Dermis blood vessel endothelial cell (primary cell): ENCODE data around the gene UBE2E2. TPM values are rescaled to one million over a fixed set of nuclear protein-coding genes. Genes with fewer than 3 reads are reported as not detected.
"Not testable (repeated sequence)": the region's sequence is repeated elsewhere in the genome, so short reads cannot be mapped to it uniquely, and the experiment has no call there.

Source experiments
- DNase-seq: peaks from one replicate; pipeline ENCODE4 v3.0.0; 2010
- total RNA-seq: library from RNA; depleted of rRNA; stranded (reverse); fragments of >200 nt; gene quantifications from 2 replicates; pipeline ENCODE4 v1.2.3, GENCODE V29; 2014

The UBE2E2 gene
- total RNA-seq, 1 donor from 2014 or later: 32.2 TPM

DNA sequence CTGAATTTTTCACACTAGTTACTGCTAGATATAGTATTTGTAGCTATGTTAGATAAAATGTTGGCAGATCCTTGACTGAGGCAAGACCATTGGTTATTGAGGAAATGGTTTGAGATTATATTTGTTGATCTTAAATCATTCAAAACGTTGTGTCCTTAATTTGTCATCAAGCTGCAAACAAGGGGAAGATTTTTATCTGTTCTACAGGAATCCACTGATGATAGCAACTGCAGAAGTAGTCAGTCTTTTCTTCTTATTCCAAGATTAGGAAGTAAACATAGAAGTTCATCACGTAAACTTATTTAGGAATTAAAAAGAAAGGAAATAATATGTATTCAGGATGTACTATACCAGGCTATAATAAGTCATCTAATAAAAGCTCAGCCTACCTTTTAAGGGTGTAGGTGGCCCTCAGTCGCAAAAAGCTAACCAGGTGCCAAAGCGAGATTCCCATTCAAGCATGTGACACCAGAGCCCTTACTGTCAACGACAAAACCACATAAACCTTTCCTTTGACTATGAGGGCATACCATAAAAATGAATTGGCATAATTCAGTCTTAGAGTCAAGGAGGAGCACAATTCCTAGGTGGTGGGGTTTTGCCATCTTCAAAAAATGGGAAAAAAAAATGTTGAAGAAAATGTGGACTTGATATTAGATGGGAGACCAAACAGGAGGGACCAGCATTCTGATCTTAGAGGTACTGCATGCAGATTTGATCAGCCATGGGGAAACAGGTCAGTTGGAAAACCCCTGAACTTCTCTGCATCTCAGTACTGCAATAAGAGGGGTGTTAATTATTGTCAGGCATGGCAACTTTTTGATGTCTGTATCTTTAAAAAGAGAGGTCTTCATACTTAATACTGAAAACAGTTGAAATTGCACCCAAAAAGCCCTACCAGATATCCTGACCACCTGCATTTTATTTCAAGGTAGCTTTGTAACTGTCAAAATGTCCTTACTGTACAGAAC is 390.1 kb downstream of the UBE2E2 start:
- DNase-seq: no peak

DNA sequence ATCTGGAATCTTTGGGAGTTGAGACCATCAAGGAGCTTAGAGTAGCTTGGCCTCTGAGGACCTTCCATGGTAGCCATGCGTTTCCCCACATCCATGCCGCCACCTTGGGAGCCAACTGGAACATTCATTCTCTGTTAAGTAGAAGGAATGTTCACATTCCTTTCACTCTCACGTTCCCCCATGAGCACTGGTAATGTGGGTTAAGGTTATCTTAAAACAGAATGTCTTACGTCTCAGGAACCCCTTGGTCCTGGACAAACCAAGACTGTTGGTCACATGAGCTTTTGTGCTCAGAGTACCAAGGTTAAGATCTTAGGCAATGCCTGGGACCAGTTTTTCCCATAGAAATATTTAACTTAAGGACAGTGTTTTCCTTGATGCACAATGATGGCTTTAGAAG is 390.9 kb downstream of the UBE2E2 start:
- DNase-seq: no peak

DNA sequence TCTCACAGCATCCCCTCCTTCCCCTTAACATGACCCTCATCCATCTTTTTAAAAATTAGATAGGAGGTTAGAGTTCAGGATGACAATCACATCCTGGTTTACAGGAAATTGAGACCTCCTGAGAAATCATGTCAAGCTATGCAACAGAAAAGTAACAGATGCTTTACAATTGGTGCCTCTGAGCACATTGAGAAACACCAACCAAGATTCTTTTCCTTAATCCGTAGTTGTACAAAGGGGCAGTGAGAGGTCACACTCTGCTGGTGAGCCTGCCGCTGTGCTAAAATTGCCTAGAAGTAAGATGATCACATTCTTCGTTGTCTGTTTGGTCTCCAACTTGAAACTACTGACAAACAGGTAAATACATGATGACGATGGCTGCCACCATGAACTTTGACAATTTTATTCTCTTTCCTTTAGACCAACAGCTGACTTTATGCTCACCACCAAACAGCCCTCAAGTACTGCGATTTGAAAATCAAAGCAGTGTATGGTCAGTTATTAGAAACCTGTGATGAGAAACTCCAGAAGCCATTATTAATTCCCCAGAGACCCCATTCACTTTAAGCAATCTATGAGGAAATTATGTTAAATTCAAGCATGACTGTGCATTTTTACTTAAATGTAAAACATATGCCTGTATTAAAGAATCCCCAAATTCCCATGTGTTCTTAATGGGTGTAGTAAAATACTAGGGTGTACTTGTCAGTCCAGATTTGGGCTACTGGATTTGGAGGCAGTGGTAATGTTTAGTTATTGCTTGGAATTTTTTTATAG is 392.0 kb downstream of the UBE2E2 start:
- no peak for DNase-seq

GRCh38 chr3:23595851-23596250 is 392.7 kb downstream of the UBE2E2 start:
- DNase-seq: no peak

- DNase-seq: peak; percentile 35
Measured at GRCh38 chr3:23600167-23600871, 397.2 kb downstream of the UBE2E2 start.

- no peak for DNase-seq
Measured at GRCh38 chr3:23601091-23601822, 398.1 kb downstream of the UBE2E2 start.

GRCh38 chr3:23602971-23603370 is 399.8 kb downstream of the UBE2E2 start:
- DNase-seq: no peak

DNA sequence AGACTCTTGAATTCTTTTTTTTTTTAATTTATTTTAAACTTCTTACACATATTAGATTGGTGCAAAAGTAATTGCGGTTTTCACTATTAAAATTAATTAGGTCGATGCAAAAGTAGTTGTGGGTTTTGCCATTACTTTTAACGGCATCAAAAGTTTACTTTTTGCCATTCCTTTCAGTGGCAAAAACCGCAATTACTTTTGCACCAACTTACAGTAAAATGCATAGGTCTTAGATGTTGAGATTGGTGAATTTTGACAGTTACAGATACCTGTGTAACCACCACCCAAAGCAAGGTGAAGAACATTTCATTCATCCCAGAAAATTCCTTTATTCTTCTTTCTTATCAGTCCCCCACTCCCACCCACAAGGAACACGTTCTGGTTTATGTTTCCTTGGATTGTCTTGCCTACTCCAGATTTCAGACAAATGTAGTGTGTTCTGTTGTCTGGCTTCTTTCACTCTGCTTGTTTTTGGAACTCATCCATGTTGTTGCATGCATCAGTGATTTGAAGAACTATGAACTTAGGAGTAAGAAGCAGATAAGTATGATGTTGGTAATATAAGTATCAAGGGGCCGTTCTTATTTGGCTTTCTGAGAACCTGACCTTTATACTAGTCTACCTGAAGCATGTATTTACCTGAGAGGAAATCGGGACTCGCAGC is 404.2 kb downstream of the UBE2E2 start:
- DNase-seq: no peak

DNA sequence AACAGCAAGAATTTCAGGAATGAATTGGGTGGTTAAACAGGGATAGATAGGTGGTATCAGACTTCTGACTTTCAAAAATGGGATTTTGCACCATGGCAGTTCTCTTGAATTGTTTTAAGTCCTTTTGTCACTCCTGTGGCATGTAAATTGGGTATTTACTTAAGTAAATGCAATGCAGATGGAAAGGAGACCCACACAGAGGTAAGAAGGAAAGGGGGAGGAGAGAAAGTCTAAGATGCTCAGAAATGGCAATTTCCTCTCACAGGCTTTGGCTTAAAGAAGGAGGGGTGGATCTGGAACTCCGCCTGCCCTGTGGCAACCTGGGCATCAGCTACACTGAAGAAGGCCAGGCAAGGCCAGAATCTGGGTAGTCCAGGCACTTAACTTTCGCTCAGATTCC is 405.5 kb downstream of the UBE2E2 start:
- DNase-seq: no peak

GRCh38 chr3:23611737-23612295 is 408.7 kb downstream of the UBE2E2 start:
- DNase-seq: peak; percentile 58

- DNase-seq: peak; percentile 55
Measured at GRCh38 chr3:23612296-23612891, 409.3 kb downstream of the UBE2E2 start.

- no peak for DNase-seq
Measured at GRCh38 chr3:23615068-23615467, 411.9 kb downstream of the UBE2E2 start.

GRCh38 chr3:23618475-23618874 is 415.3 kb downstream of the UBE2E2 start:
- not testable (repeated sequence) for DNase-seq

DNA sequence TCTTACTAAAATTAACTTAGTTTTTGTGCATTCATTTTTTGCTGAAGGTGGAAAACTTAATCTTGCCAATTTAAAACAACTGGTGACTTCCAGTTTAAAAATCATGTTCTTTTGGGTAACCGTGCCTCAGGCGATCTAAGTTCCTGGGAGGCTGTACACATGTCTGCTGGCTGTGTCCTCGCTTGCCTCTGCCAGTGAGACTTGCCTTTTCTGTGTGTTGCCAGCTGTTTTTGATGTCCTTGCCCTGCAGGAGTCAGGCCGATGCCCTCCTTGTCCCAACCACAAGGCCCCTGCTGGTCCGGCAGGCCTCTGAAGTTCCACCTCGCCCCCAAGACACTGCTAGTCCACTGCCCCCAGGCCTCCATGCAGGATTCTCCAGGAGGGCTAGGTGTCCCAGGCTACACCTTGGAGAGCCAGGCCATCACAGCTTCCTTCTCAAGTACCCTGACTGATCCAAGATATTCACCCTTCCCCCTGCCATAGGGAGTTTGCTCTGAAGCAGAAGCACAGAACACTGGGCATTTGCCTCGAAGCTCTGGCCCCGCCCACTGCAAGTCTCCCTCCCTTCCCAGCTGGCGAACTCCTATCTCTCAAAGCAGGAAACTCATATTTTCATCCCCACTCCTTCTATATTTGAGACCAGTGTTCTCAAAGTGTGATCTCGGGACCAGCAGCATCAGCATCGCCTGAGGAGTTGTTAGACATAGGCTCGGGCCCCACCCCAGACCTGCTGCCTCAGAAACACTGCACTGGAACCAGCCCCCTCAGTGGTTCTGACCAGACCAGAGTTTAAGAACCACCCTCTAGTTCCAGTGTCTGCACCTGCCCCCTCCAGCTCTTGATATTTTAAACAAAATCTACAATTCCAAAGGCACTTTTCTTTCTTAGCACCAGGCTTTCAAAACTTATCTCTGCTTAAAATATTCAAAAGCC is 416.8 kb downstream of the UBE2E2 start:
- no peak for DNase-seq

GRCh38 chr3:23620638-23621015 is 417.5 kb downstream of the UBE2E2 start:
- no peak for DNase-seq

DNA sequence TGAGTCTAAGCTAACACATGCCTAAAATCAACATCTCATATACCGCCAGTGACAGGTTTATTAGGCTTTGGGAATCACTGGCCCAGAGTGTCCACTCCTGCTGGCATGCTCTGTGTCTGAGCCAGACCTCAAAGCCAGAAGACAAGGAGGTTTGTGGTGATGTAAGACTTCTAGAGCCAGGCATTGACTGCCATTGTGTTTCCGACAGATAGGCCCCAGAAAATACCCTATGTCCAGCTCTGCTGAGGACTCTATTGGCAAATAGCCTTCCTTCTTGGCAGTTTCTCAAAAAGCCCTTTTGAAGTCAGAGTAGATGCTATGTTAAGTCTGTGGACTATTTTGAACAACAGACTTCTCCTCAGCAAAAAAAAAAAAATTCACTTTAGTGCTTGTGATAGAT is 420.7 kb downstream of the UBE2E2 start:
- DNase-seq: no peak

- no peak for DNase-seq
Measured at GRCh38 chr3:23624305-23624704, 421.2 kb downstream of the UBE2E2 start.

GRCh38 chr3:23626442-23626841 is 423.3 kb downstream of the UBE2E2 start:
- no peak for DNase-seq

GRCh38 chr3:23629181-23629894 is 426.2 kb downstream of the UBE2E2 start:
- DNase-seq: peak; percentile 85
